ENCODE measurements around the gene SLC17A9. TPM values are rescaled to one million over a fixed set of nuclear protein-coding genes. Genes with fewer than 3 reads are reported as not detected.

The SLC17A9 gene
- total and polyA plus RNA-seq, 2 donors (not counting 1 experiment from before 2014, with no cell fraction given): 33.0 to 141 TPM

GRCh38 chr20:62962891-62963613 lies 10.5 kb downstream of the SLC17A9 start:
- no peak for ATAC-seq (ENCODE audit: low read depth)
- intact Hi-C loops (cut with micrococcal nuclease): no loop called here

DNA sequence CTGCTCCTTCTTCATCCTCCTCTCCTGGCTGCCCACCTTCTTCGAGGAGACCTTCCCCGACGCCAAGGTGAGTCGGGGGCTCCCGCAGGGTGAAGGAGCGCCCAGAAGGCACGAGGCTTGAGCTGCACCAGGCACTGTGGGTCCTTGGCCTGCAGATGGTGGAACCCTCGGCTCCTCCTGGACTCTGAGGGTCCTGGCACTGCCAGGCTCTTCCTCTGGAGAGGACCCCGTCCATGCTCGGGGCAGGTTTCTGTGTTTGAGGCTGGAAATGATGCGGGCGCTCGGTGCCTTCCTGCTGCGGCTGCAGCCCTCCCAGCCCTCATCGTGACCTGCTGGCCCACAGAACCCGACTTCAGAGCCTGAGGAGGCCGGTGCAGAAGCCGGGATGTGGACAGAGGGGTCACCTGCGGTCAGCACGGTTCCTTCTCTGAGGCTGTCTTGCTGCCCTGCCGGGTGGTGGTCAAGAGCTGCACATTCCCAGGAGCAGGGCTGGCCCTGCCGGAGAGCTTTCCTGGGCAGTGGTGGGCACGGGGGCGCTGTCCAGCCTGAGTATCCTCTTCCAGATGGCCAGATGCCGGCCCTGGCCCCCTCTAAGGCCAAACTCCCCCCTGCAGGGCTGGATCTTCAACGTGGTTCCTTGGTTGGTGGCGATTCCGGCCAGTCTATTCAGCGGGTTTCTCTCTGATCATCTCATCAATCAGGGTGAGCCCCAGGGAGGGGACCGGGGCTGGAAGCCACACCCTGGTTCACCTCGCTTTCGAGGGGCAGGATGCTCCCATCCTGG lies 11.3 kb downstream of the SLC17A9 start:
- no peak overlapping the region for H2AFZ ChIP-seq (ENCODE audit: insufficient read depth, low read depth, low read length, poor library complexity, severe bottlenecking)
- H3K27me3 Mint-ChIP-seq: no peaks in the 10 kb centered on the region
- H3K27ac ChIP-seq (ENCODE audit: low read length in 2 of 2): no peak overlapping the region
- ChIA-PET CTCF (interaction anchor here (1.2 to 1.4 kb wide), 2 partner anchors 9 to 66 kb away, joined by 3 to 4 read pairs; no protein-coding TSS in a partner anchor), POLR2A (interaction anchor here (1.4 kb wide), 1 partner anchor 9 kb away, joined by 4 read pairs; no protein-coding TSS in a partner anchor)
- no peaks in the 10 kb centered on the region for H3K9me3 ChIP-seq (ENCODE audit: control extremely low read depth in 1 of 3, control insufficient read depth in 2 of 3, insufficient read depth in 1 of 3, low read length in 2 of 3)
- no peaks in the 10 kb centered on the region for H3K27me3 ChIP-seq (replicated peaks in 1 of 4; ENCODE audit: control extremely low read depth in 1 of 4, control insufficient read depth in 3 of 4, insufficient read depth in 4 of 4, low read length in 3 of 4)
- H3K4me2 ChIP-seq (replicated peaks; ENCODE audit: low read depth, low read length, poor library complexity, severe bottlenecking): no peak overlapping the region
- H3K79me2 ChIP-seq (ENCODE audit: control insufficient read depth, insufficient read depth, low read length): peaks cover 23% of the 10 kb centered on the region
- H3K9ac ChIP-seq (ENCODE audit: low read length): no peak overlapping the region
- WGBS (ENCODE audit: insufficient coverage): 95% methylated on average over 32 of the region's 32 CpGs
- H3K36me3 ChIP-seq (replicated peaks in 1 of 2; ENCODE audit: control extremely low read depth in 1 of 2, control insufficient read depth in 1 of 2, extremely low read depth in 1 of 2, insufficient read depth in 2 of 2, low read length in 1 of 2): peaks cover 0 to 41% of the 10 kb centered on the region in 2 experiments
- no peak overlapping the region for H3K27ac Mint-ChIP-seq
- no peaks in the 10 kb centered on the region for H3K9me3 Mint-ChIP-seq (ENCODE audit: insufficient read depth)
- no peak for DNase-seq
- H3K4me1 ChIP-seq (ENCODE audit: control insufficient read depth in 2 of 2, insufficient read depth in 2 of 2, low read length in 2 of 2): peaks cover 7 to 11% of the 10 kb centered on the region in 2 donors
- no peak for ATAC-seq (ENCODE audit: low read depth)
- peaks cover 36% of the 10 kb centered on the region for H4K20me1 ChIP-seq (ENCODE audit: control insufficient read depth, insufficient read depth, low read length, poor library complexity, severe bottlenecking)
- intact Hi-C loops (cut with micrococcal nuclease): no loop called here
- peaks cover 12% of the 10 kb centered on the region for H3K4me1 Mint-ChIP-seq
- H3K4me3 ChIP-seq (ENCODE audit: control extremely low read depth in 1 of 5, extremely low read depth in 1 of 5, insufficient read depth in 1 of 5, low read depth in 2 of 5, low read length in 4 of 5): no peak overlapping the region
- no peak for TF ChIP-seq EZH2 (IDR thresholded peaks at IDR 0.05; ENCODE audit: borderline replicate concordance, insufficient read depth, low read depth, low read length, poor library complexity, severe bottlenecking)
- TF ChIP-seq, protein P1, sequence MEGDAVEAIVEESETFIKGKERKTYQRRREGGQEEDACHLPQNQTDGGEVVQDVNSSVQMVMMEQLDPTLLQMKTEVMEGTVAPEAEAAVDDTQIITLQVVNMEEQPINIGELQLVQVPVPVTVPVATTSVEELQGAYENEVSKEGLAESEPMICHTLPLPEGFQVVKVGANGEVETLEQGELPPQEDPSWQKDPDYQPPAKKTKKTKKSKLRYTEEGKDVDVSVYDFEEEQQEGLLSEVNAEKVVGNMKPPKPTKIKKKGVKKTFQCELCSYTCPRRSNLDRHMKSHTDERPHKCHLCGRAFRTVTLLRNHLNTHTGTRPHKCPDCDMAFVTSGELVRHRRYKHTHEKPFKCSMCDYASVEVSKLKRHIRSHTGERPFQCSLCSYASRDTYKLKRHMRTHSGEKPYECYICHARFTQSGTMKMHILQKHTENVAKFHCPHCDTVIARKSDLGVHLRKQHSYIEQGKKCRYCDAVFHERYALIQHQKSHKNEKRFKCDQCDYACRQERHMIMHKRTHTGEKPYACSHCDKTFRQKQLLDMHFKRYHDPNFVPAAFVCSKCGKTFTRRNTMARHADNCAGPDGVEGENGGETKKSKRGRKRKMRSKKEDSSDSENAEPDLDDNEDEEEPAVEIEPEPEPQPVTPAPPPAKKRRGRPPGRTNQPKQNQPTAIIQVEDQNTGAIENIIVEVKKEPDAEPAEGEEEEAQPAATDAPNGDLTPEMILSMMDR (IDR thresholded peaks at IDR 0.05): no peak
- H3K4me3 Mint-ChIP-seq: no peak overlapping the region

More at GRCh38 chr20:62962891-62963613, 10.5 kb downstream of the SLC17A9 start:
- H3K9me3 ChIP-seq (ENCODE audit: control extremely low read depth in 1 of 3, control insufficient read depth in 2 of 3, insufficient read depth in 1 of 3, low read length in 2 of 3): no peaks in the 10 kb centered on the region
- Mint-ChIP-seq H3K27me3 (no peaks in the 10 kb centered on the region), H3K4me3 (no peak overlapping the region), H3K9me3 (ENCODE audit: insufficient read depth) (no peaks in the 10 kb centered on the region), H3K27ac (no peak overlapping the region), H3K4me1 (peaks cover 13% of the 10 kb centered on the region)
- H3K4me2 ChIP-seq (replicated peaks; ENCODE audit: low read depth, low read length, poor library complexity, severe bottlenecking): no peak overlapping the region
- H3K4me3 ChIP-seq (ENCODE audit: control extremely low read depth in 1 of 5, extremely low read depth in 1 of 5, insufficient read depth in 1 of 5, low read depth in 2 of 5, low read length in 4 of 5): no peak overlapping the region
- peaks cover 7 to 15% of the 10 kb centered on the region in 2 donors for H3K4me1 ChIP-seq (ENCODE audit: control insufficient read depth in 2 of 2, insufficient read depth in 2 of 2, low read length in 2 of 2)
- no peak overlapping the region for H2AFZ ChIP-seq (ENCODE audit: insufficient read depth, low read depth, low read length, poor library complexity, severe bottlenecking)
- H3K27me3 ChIP-seq (replicated peaks in 1 of 4; ENCODE audit: control extremely low read depth in 1 of 4, control insufficient read depth in 3 of 4, insufficient read depth in 4 of 4, low read length in 3 of 4): no peaks in the 10 kb centered on the region
- H3K36me3 ChIP-seq (replicated peaks in 1 of 2; ENCODE audit: control extremely low read depth in 1 of 2, control insufficient read depth in 1 of 2, extremely low read depth in 1 of 2, insufficient read depth in 2 of 2, low read length in 1 of 2): peaks cover 0 to 42% of the 10 kb centered on the region in 2 experiments
- no peak overlapping the region for H3K9ac ChIP-seq (ENCODE audit: low read length)
- WGBS (ENCODE audit: insufficient coverage): 97% methylated on average over 28 of the region's 32 CpGs
- no peak for DNase-seq
- H4K20me1 ChIP-seq (ENCODE audit: control insufficient read depth, insufficient read depth, low read length, poor library complexity, severe bottlenecking): peaks cover 41% of the 10 kb centered on the region
- CTCF ChIA-PET: interaction anchor here (1.2 kb wide), 2 partner anchors 9 to 10 kb away, joined by 4 read pairs; no protein-coding TSS in a partner anchor
- POLR2A ChIA-PET: no interaction called here
- TF ChIP-seq EZH2 (IDR thresholded peaks at IDR 0.05; ENCODE audit: borderline replicate concordance, insufficient read depth, low read depth, low read length, poor library complexity, severe bottlenecking): no peak
- H3K27ac ChIP-seq (ENCODE audit: low read length in 2 of 2): no peak overlapping the region
- peaks cover 30% of the 10 kb centered on the region for H3K79me2 ChIP-seq (ENCODE audit: control insufficient read depth, insufficient read depth, low read length)

All from B cell (primary cell).